Spleen (tissue), 11 donors: Measurements from ENCODE around the gene TCEAL5. TPM values are rescaled to one million over a fixed set of nuclear protein-coding genes. Genes with fewer than 3 reads are reported as not detected.

Experiments used
- DNase-seq: peaks from one replicate; pipeline ENCODE4 v3.0.0-alpha.2; 2020
- H3K27ac ChIP-seq, 8 donors: fragments of 200-600 bp; sonication (generic) in 7 of 8; 1 replicate in 4 of 8; 2 replicates in 4 of 8; pipeline versions ENCODE4 v1.5.0 to v1.8.0; 2016 to 2021; ENCODE audit warnings: inconsistent platforms in 4 of 8, mild to moderate bottlenecking in 4 of 8, moderate library complexity in 1 of 8
- H3K27me3 ChIP-seq, 7 donors: fragments of 200-600 bp; sonication (generic) in 6 of 7; replicated peaks in 1 of 7; 1 replicate in 4 of 7; 2 replicates in 3 of 7; pipeline versions ENCODE4 v1.5.0 to v1.8.0; 2016 to 2021; ENCODE audit warnings: inconsistent platforms in 3 of 7, mild to moderate bottlenecking in 1 of 7
- H3K36me3 ChIP-seq, 6 donors: fragments of 200-600 bp; sonication (generic) in 5 of 6; 1 replicate in 4 of 6; 2 replicates in 2 of 6; pipeline versions ENCODE4 v1.5.0 to v1.8.0; 2016 to 2021; ENCODE audit warnings: inconsistent platforms in 2 of 6
- H3K4me1 ChIP-seq, 6 donors: fragments of 200-600 bp; sonication (generic) in 5 of 6; 1 replicate in 3 of 6; 2 replicates in 3 of 6; pipeline versions ENCODE4 v1.5.0 to v1.8.0; 2016 to 2021; ENCODE audit warnings: inconsistent platforms in 3 of 6
- H3K4me3 ChIP-seq, 8 donors: fragments of 200-600 bp; sonication (generic) in 7 of 8; 1 replicate in 4 of 8; 2 replicates in 4 of 8; pipeline versions ENCODE4 v1.5.0 to v1.8.0; 2016 to 2021; ENCODE audit warnings: inconsistent platforms in 4 of 8, mild to moderate bottlenecking in 4 of 8, moderate library complexity in 2 of 8
- H3K9me3 ChIP-seq, 8 donors: fragments of 200-600 bp; sonication (generic) in 7 of 8; 1 replicate in 4 of 8; 2 replicates in 4 of 8; pipeline versions ENCODE4 v1.5.0 to v1.8.0; 2016 to 2021; ENCODE audit warnings: inconsistent platforms in 4 of 8
- CTCF ChIP-seq, 11 experiments: fragments of 200-600 bp in 7 of 11; fragments of 450-650 bp in 4 of 11; sonication (generic) in 4 of 11; IDR thresholded peaks in 8 of 11; conservative IDR thresholded peaks in 3 of 11; 1 replicate in 7 of 11; 2 replicates in 4 of 11; pipeline versions ENCODE4 v1.4.0 to v1.8.0; 2016 to 2021; ENCODE audit warnings: antibody characterized with exemption in 11 of 11, inconsistent platforms in 4 of 11, mild to moderate bottlenecking in 1 of 11
- POLR2A ChIP-seq, 3 donors: fragments of 450-650 bp; IDR thresholded peaks; one replicate each; pipeline ENCODE4 v1.5.1; 2017; ENCODE audit warnings: antibody characterized with exemption in 3 of 3, mild to moderate bottlenecking in 1 of 3
- POLR2AphosphoS5 ChIP-seq, 3 donors: sonication (generic); formaldehyde crosslinking; IDR thresholded peaks; one replicate each; pipeline ENCODE4 v1.5.1; 2017; ENCODE audit warnings: antibody characterized with exemption in 3 of 3
- WGBS, 5 donors: extraction: QIAGEN DNeasy Blood & Tissue Kit in 3 of 5; methylation state at CpG; one replicate each; pipeline versions ENCODE4 v1.1.5 to v1.1.7; 2013 to 2018; 5-methylcytosine and 5-hydroxymethylcytosine counted together
- intact Hi-C: fragments of 100-400 bp; cut with DNase I; formaldehyde crosslinking; loops from one replicate; pipeline ENCODE4 v1.15.0; 2023; ENCODE audit warnings: low total_unique reads
- polyA plus RNA-seq, 3 donors: library from polyadenylated mRNA; stranded (reverse); fragments of 200-250 nt; gene quantifications; one replicate each; pipeline ENCODE4 v1.2.1, GENCODE V29; 2013
- total RNA-seq, 7 donors: library from RNA; depleted of rRNA in 3 of 7; stranded (reverse); fragments of >200 nt in 3 of 7; fragmentation: NEBNext Ultra II Directional in 4 of 7; extraction: Animal tissue kit (Norgen Biotek cat#: 25700) in 4 of 7; gene quantifications; one replicate each; pipeline versions ENCODE4 v1.1.0 to v1.2.1, GENCODE V29; 2016 to 2021
- donor health status: healthy with polysubstance abuse.
- donor health status: DM: no; HTN: no; CAD: no; lungs with moderate emphysema.
- donor health status: DM: no; HTN: no; CAD: no.
- donor health status: Bipolar disorder and iron deficiency.
- donor health status: healthy.
- donor health status: DM: no; HTN: no; CAD: no.
- donor health status: DM: yes; HTN: yes; CAD: no.

Gene TCEAL5
- total and polyA plus RNA-seq, 10 donors, result 0.92 TPM; not detected in 9

DNA sequence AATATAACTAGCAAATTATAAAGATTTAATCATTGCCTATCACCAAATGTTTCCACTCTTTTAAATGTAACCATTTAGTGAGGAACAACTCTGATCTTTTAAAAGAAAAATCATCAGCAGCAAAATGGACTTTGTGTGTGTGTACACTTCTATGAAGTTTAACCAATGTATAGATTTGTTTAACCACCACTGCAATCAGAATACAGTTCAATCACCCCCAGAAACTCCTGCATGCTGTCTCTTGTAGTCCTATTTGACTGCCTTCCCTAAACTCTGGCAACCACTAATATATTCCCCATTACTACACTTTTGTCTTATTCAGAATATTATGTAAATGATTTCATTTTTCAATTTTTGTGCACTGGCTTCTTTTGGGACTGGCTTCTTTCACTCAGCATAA, 19.9 kb downstream of the TCEAL5 start:
- no peak for DNase-seq
- Histone ChIP-seq H3K4me1 (peaks cover 0 to 16% (median 8%) of the 10 kb centered on the region in 6 donors), H3K9me3 (no peaks in the 10 kb centered on the region), H3K4me3 (no peak overlapping the region), H3K27me3 (peaks cover 0 to 4% (median 0%) of the 10 kb centered on the region in 7 donors), H3K36me3 (peaks cover 0 to 8% (median 0%) of the 10 kb centered on the region in 6 donors), H3K27ac (no peak overlapping the region)
- no peak for TF ChIP-seq POLR2AphosphoS5 (IDR thresholded peaks at IDR 0.05)
- TF ChIP-seq CTCF (IDR thresholded peaks at IDR 0.05 in 8 of 11, conservative IDR thresholded peaks at IDR 0.05 in 3 of 11), result no peak
- no peak for TF ChIP-seq POLR2A (IDR thresholded peaks at IDR 0.05)
- intact Hi-C loops, result no loop called here

- H3K27me3 ChIP-seq, result peaks cover 0 to 4% (median 0%) of the 10 kb centered on the region in 7 donors
- H3K27ac ChIP-seq, result peak within 1 kb of the TSS; percentile 48 to 86 (median 85)
- 1 to 37% (median 1%) methylated on average over 20 to 22 of the region's 22 CpGs for WGBS, 5 donors
- no peaks in the 10 kb centered on the region for H3K9me3 ChIP-seq
- intact Hi-C loops, result no loop called here
- peak; percentile 93 for DNase-seq
- no peak for TF ChIP-seq CTCF (IDR thresholded peaks at IDR 0.05 in 8 of 11, conservative IDR thresholded peaks at IDR 0.05 in 3 of 11)
- TF ChIP-seq POLR2A (IDR thresholded peaks at IDR 0.05), result peak in 1 of 3 donors; percentile 18
- peak; percentile 29 to 81 (median 79) for TF ChIP-seq POLR2AphosphoS5 (IDR thresholded peaks at IDR 0.05)
- peaks cover 0 to 16% (median 8%) of the 10 kb centered on the region in 6 donors for H3K4me1 ChIP-seq
- H3K36me3 ChIP-seq, result peaks cover 0 to 8% (median 0%) of the 10 kb centered on the region in 6 donors
- peak within 1 kb of the TSS; percentile 44 to 81 (median 56) for H3K4me3 ChIP-seq
Measured at GRCh38 chrX:103254921-103255493, 21.5 kb downstream of the TCEAL5 start, which contains the start of gene TCEAL8. TCEAL8 (minus strand) TSS chrX:103255155; CDS start chrX:103253979, 1,176 bp downstream.

DNA sequence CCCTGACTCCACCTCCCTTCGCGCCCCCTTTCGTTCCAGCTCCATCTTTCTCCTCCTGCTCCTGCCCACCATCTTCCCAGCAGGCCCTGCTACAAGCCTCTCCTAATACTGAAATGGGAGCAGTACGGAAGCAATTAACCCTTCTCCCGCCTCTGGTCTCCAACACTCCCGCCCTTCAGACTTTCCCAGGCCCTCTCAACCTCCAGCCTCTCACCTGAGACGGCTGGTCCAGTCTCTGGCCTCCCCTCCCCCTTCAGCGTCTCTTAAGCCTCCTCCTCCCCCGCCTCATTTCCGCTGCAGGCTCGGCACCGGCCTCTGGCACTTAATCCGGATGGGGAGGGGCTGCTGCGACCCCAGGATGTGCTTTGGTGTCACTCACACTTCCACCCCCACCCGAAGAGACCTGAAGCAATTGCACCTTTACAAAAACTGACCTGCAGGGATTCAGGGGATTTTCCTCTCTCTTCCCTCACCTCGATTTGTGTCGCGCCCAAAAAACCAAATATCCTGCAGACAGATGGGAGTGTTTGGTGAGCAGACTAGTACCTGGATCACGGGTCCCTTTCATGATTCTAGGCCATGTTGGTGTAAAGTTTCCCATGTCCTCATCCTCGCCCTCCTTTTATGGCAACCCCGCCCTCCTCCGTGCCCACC, 22.3 kb downstream of the TCEAL5 start:
- intact Hi-C loops, result no loop called here
- Histone ChIP-seq H3K9me3 (no peaks in the 10 kb centered on the region), H3K36me3 (peaks cover 0 to 8% (median 0%) of the 10 kb centered on the region in 6 donors), H3K4me1 (peaks cover 0 to 16% (median 8%) of the 10 kb centered on the region in 6 donors), H3K27ac (peak overlapping the region; percentile 48 to 86 (median 85)), H3K4me3 (peak overlapping the region; percentile 44 to 81 (median 56)), H3K27me3 (peaks cover 0 to 4% (median 0%) of the 10 kb centered on the region in 7 donors)
- DNase-seq, result peak; percentile 86
- peak; percentile 9 to 46 (median 26) for TF ChIP-seq POLR2AphosphoS5 (IDR thresholded peaks at IDR 0.05)
- no peak for TF ChIP-seq CTCF (IDR thresholded peaks at IDR 0.05 in 8 of 11, conservative IDR thresholded peaks at IDR 0.05 in 3 of 11)
- 1 to 25% (median 2%) methylated on average over 20 to 22 of the region's 22 CpGs for WGBS, 5 donors

GRCh38 chrX:103253608-103254007, 22.9 kb downstream of the TCEAL5 start:
- 26 to 43% (median 31%) methylated on average over 8 of the region's 8 CpGs for WGBS, 5 donors
- no peak for TF ChIP-seq CTCF (IDR thresholded peaks at IDR 0.05 in 8 of 11, conservative IDR thresholded peaks at IDR 0.05 in 3 of 11)
- TF ChIP-seq POLR2A (IDR thresholded peaks at IDR 0.05), result no peak
- no peak for TF ChIP-seq POLR2AphosphoS5 (IDR thresholded peaks at IDR 0.05)
- peaks cover 0 to 8% (median 0%) of the 10 kb centered on the region in 6 donors for H3K36me3 ChIP-seq
- intact Hi-C loops, result no loop called here
- peak overlapping the region; percentile 44 to 81 (median 56) for H3K4me3 ChIP-seq
- H3K9me3 ChIP-seq, result no peaks in the 10 kb centered on the region
- H3K4me1 ChIP-seq, result peaks cover 0 to 16% (median 8%) of the 10 kb centered on the region in 6 donors
- no peak for DNase-seq
- H3K27me3 ChIP-seq, result peaks cover 0 to 4% (median 0%) of the 10 kb centered on the region in 7 donors
- H3K27ac ChIP-seq, result peak overlapping the region; percentile 7 to 86 (median 85)
